D721Med (cell line): ENCODE measurements around the gene KCNJ6.

Experiments
- DNase-seq: peaks from one replicate; pipeline ENCODE4 v3.0.0; 2011; ENCODE audit warnings: low spot score; ENCODE audit not compliant: insufficient read length
- FAIRE-seq: peaks from 2 replicates; lab custom pipeline; 2011; peaks lifted over from hg19 to GRCh38; lab: Jason Lieb, UNC
- TF ChIP-seq, protein P1 (sequence below): IDR thresholded peaks from 2 replicates; pipeline ENCODE4 v1.5.1; 2012; ENCODE audit warnings: mild to moderate bottlenecking, control low read depth; ENCODE audit not compliant: insufficient read depth; ENCODE audit errors: missing control alignments

The KCNJ6 gene

DNA sequence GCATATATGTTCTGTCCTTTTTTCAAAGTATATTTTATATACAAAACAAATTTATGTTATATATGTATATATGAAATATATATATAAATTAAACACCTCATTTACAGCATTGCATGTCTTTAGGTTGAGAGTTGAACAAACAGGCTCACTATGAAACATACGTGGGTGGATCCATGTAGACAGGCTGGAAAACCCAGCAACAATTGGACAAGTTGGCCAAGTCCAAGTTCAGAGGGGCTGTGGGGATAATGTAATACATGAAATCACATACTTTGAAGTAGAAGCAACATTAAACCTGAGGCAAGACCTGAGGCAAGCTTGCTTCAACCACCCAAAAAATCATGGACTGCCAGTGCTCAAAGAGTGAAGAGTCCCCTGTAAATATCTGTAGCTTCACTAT lies 39.7 kb downstream of the KCNJ6 start:
- no peak for DNase-seq
- TF ChIP-seq, protein P1, sequence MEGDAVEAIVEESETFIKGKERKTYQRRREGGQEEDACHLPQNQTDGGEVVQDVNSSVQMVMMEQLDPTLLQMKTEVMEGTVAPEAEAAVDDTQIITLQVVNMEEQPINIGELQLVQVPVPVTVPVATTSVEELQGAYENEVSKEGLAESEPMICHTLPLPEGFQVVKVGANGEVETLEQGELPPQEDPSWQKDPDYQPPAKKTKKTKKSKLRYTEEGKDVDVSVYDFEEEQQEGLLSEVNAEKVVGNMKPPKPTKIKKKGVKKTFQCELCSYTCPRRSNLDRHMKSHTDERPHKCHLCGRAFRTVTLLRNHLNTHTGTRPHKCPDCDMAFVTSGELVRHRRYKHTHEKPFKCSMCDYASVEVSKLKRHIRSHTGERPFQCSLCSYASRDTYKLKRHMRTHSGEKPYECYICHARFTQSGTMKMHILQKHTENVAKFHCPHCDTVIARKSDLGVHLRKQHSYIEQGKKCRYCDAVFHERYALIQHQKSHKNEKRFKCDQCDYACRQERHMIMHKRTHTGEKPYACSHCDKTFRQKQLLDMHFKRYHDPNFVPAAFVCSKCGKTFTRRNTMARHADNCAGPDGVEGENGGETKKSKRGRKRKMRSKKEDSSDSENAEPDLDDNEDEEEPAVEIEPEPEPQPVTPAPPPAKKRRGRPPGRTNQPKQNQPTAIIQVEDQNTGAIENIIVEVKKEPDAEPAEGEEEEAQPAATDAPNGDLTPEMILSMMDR, result no peak
- no peak for FAIRE-seq

DNA sequence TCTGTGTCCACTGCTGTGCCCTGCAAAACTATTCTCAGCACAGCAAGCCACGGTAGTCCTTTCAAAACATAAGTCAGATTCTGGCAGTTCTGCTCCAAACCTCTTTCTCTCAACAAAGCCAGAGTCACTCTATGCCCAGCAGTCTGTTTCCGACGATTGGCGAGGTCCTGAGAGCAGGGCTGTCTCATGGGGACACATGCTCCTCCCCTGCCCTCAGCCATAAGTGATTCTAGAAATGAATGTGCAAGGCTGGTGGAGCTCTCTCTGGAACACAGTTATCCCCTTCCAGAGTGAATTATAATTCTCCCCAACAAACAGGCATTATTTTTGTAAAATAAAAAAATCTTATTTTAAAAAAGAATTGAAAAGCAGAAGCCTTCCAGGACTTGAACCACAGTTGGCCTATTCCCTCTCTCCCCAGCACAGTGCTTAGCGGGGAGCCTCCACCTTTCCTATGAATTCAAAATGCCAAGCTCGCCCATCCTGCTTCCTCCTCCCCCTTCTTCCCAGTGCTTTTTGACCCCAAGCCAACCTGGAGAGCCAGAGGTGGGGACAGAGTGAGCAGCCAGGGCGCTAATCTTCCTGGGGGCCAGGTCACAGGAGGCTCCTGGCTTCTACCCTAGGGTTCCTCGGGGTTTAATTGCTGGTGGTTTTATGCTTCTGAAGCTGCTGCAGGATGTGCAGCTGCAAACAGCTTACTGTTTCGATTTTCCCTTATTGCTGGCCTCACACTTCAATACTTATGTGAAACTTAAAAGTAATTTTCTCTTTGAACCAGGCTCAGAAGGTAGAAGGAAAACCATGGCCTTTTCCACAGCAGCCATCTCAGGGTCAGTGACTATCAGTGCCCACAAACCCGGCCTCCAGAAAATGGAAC lies 41.1 kb downstream of the KCNJ6 start:
- FAIRE-seq, result no peak
- TF ChIP-seq, protein P1, result no peak
- no peak for DNase-seq

DNA sequence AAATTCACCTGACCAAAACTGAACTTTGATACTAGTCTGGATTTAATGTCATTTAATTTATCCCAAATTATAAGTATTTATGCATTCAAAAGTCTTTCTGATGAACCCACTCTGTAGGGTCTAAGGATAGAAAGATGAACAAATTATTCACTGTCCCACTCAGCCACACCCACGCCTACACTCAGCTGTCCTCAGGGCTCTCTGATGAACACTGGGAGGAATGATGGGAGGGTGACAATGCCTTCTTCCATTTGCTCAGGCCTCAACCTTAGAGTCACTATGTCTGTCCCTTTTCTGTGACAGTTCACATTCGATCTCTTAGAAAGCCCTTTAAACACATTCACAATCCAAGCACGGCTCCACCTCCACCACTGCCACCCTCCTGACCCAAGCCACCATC lies 41.8 kb downstream of the KCNJ6 start:
- TF ChIP-seq, protein P1, result no peak
- no peak for FAIRE-seq
- no peak for DNase-seq

DNA sequence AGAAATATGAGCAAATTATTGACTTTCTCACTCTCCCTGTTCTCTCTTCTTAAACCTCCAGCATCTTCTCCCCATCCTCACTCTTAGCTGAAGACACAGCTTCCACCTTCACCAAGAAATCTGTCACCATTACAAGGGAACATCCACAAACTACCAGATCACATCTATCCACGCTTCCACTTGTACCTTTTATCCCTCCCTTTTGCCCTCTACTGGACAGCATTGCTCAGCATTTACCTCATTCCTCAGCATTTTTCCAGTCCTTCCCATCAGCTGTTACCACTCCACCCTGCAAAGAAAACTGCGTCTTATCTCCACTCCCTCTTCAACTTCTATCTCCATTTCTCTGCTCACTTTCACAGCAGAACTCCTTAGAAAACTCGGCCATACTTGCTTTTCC lies 42.6 kb downstream of the KCNJ6 start:
- no peak for DNase-seq
- TF ChIP-seq, protein P1, result no peak

DNA sequence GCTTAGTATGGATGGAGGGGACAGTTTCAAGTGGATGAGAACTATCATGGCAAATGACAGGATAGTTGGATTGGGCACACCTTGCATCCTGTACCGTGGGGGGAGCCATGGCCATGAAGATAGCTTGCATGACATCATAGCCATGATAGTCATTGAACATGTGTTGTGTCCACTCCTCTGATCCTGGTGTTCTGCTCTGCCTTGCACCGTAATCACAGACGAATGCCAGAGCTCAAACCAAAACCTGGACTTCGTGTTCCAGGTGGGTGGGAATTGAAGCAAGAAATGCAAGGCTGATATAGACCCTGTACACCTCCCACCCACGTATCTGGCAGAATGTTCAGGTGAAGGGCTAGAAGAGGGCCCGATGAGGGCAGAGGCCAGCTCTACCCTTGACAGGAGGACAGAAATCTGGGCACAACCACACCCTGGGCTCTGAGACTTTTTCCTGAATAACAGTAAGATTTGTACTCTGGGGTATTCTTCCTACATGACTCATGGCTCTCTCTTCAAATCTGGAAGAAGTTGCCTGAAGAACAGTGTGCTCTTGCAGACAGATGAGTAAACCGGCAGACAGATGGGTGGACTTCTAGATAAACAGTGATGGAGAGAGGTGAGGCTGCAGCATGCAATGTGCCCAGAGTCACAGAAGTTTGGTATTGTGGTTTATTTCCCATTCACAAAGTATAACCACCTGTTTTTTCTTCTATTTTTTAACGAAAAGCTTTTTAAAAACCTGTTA lies 45.0 kb downstream of the KCNJ6 start:
- DNase-seq (no peak), FAIRE-seq (no peak)
- TF ChIP-seq, protein P1, result no peak

More for the DNA sequence above, 42.6 kb downstream of the KCNJ6 start:
- no peak for FAIRE-seq

DNA sequence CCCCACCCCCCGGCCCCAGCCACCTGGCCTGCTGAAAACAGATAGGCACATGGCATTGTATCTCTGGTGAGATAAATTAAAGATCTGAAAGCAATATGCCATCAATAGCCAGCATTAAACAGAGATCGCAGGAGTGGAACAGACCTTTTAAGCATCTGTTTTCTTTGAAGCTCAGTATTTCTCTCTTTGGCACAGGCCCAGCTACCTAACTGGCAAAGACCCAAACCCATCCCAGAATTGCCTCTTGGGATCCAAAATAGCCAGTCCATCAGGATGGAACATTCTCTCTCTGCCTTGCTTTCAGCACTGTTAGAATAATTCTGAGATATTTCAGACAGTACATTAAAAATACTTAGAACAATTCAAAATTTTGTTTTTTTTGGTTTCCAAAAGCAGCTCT lies 46.0 kb downstream of the KCNJ6 start:
- TF ChIP-seq, protein P1, result no peak
- DNase-seq (no peak), FAIRE-seq (no peak)

DNA sequence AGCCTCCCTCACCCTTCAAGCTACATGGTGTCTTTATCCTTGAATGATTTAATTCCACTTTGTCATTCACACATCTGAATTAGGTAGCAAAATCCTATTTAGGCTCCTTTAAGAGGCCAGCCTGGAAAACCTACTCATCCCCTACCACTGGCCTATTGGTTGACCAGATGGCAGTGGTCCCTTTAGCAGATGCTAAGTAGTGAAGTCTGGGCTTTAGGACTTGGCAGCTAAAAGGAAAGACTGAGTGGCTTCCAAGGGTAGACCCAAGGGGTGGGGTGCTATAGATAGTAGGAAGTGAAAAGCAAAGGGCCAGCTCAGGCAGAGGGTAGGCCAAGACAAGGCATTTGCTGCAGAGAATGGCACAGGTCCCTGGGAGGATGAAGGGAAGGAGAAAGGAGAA lies 46.6 kb downstream of the KCNJ6 start:
- no peak for FAIRE-seq
- TF ChIP-seq, protein P1, result no peak
- no peak for DNase-seq
